A673 (cell line): ENCODE results near the gene NUF2.
"Not testable (repeated sequence)": the region's sequence is repeated elsewhere in the genome, so short reads cannot be mapped to it uniquely, and the experiment has no call there.

Source experiments
- EZH2 ChIP-seq: fragments of 200-600 bp; sonication (generic); IDR thresholded peaks from 2 replicates; pipeline ENCODE4 v1.6.1; 2017; ENCODE audit warnings: borderline replicate concordance, low read depth, mild to moderate bottlenecking, mixed read lengths, antibody characterized with exemption, low read length; ENCODE audit not compliant: poor library complexity, severe bottlenecking
- TF ChIP-seq, protein P1 (sequence below): fragments of 300-800, 200-600 bp; sonication (generic); conservative IDR thresholded peaks from 2 replicates; pipeline ENCODE4 v1.5.1; 2017; ENCODE audit warnings: low read depth, mild to moderate bottlenecking, antibody characterized with exemption, low read length, moderate library complexity, mixed read lengths

GRCh38 chr1:163293497-163293896, 28.3 kb upstream of the NUF2 start:
- TF ChIP-seq, protein P1, sequence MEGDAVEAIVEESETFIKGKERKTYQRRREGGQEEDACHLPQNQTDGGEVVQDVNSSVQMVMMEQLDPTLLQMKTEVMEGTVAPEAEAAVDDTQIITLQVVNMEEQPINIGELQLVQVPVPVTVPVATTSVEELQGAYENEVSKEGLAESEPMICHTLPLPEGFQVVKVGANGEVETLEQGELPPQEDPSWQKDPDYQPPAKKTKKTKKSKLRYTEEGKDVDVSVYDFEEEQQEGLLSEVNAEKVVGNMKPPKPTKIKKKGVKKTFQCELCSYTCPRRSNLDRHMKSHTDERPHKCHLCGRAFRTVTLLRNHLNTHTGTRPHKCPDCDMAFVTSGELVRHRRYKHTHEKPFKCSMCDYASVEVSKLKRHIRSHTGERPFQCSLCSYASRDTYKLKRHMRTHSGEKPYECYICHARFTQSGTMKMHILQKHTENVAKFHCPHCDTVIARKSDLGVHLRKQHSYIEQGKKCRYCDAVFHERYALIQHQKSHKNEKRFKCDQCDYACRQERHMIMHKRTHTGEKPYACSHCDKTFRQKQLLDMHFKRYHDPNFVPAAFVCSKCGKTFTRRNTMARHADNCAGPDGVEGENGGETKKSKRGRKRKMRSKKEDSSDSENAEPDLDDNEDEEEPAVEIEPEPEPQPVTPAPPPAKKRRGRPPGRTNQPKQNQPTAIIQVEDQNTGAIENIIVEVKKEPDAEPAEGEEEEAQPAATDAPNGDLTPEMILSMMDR: not testable (repeated sequence)
- not testable (repeated sequence) for TF ChIP-seq EZH2
